Measurements from ENCODE around the gene SH2D2A.

Gene SH2D2A

GRCh38 chr1:156772728-156773497 is 43.7 kb downstream of the SH2D2A start:
- H3K79me2 ChIP-seq (ENCODE audit: insufficient read depth, low read length): peaks cover 96% of the 10 kb centered on the region

GRCh38 chr1:156772222-156772621 is 44.4 kb downstream of the SH2D2A start:
- 0 out of 2 replicates have a peak, but pooled peaks cover 5% of the 10 kb centered on the region for H3F3A ChIP-seq (ENCODE audit: insufficient read depth)
- no peaks in the 10 kb centered on the region for H3K27me3 ChIP-seq (ENCODE audit: low read length)
- H3K9ac ChIP-seq (ENCODE audit: low read length): no peak overlapping the region
- peaks cover 4% of the 10 kb centered on the region; the same call in 1 of the 2 replicates for H4K20me1 ChIP-seq (ENCODE audit: low read depth, low read length)
- peaks cover 94% of the 10 kb centered on the region for H3K79me2 ChIP-seq (ENCODE audit: insufficient read depth, low read length)
- peaks cover 6% of the 10 kb centered on the region; the same call in 1 of the 2 replicates for H3K36me3 ChIP-seq (ENCODE audit: low read length)
- H3K9me3 ChIP-seq (ENCODE audit: insufficient read depth, low read length): no peaks in the 10 kb centered on the region
- H3K4me3 ChIP-seq (ENCODE audit: insufficient read depth, low read length, poor library complexity, severe bottlenecking): no peak overlapping the region
- no peak overlapping the region for H3K4me2 ChIP-seq (ENCODE audit: low read depth, low read length, poor library complexity, severe bottlenecking)
- H3K9me2 ChIP-seq (replicated peaks; ENCODE audit: insufficient read depth, low read length): no peaks in the 10 kb centered on the region
- H2AFZ ChIP-seq (ENCODE audit: low read depth, low read length, severe bottlenecking): no peak overlapping the region
- no peak overlapping the region for H3K27ac ChIP-seq (ENCODE audit: low read depth, low read length)
- TF ChIP-seq EZH2phosphoT487 (conservative IDR thresholded peaks at IDR 0.05; ENCODE audit: low read length) (no peak), CTCF (IDR thresholded peaks at IDR 0.05; ENCODE audit: insufficient read depth, low read length, poor library complexity, severe bottlenecking) (no peak)

More at GRCh38 chr1:156772728-156773497, 43.7 kb downstream of the SH2D2A start:
- peaks cover 6% of the 10 kb centered on the region; the same call in 1 of the 2 replicates for H3K36me3 ChIP-seq (ENCODE audit: low read length)
- TF ChIP-seq EZH2phosphoT487 (conservative IDR thresholded peaks at IDR 0.05; ENCODE audit: low read length): no peak
- no peak for TF ChIP-seq CTCF (IDR thresholded peaks at IDR 0.05; ENCODE audit: insufficient read depth, low read length, poor library complexity, severe bottlenecking)
- H3K27me3 ChIP-seq (ENCODE audit: low read length): no peaks in the 10 kb centered on the region
- 0 out of 2 replicates have a peak, but pooled peaks cover 5% of the 10 kb centered on the region for H3F3A ChIP-seq (ENCODE audit: insufficient read depth)
- H3K9me2 ChIP-seq (replicated peaks; ENCODE audit: insufficient read depth, low read length): no peaks in the 10 kb centered on the region
- H3K9ac ChIP-seq (ENCODE audit: low read length): no peak overlapping the region
- peaks cover 8% of the 10 kb centered on the region; the same call in 1 of the 2 replicates for H4K20me1 ChIP-seq (ENCODE audit: low read depth, low read length)
- no peak overlapping the region for H3K4me3 ChIP-seq (ENCODE audit: insufficient read depth, low read length, poor library complexity, severe bottlenecking)
- H3K27ac ChIP-seq (ENCODE audit: low read depth, low read length): no peak overlapping the region
- H3K4me2 ChIP-seq (ENCODE audit: low read depth, low read length, poor library complexity, severe bottlenecking): no peak overlapping the region
- H2AFZ ChIP-seq (ENCODE audit: low read depth, low read length, severe bottlenecking): no peak overlapping the region
- H3K9me3 ChIP-seq (ENCODE audit: insufficient read depth, low read length): no peaks in the 10 kb centered on the region

- Histone ChIP-seq H3K36me3 (ENCODE audit: low read length) (peaks cover 6% of the 10 kb centered on the region; the same call in 1 of the 2 replicates), H3K27me3 (ENCODE audit: low read length) (no peaks in the 10 kb centered on the region), H3K27ac (ENCODE audit: low read depth, low read length) (peak overlapping the region; percentile 79), H4K20me1 (ENCODE audit: low read depth, low read length) (peaks cover 4% of the 10 kb centered on the region; the same call in 1 of the 2 replicates), H3K4me2 (ENCODE audit: low read depth, low read length, poor library complexity, severe bottlenecking) (peak overlapping the region; percentile 83), H3F3A (ENCODE audit: insufficient read depth) (no peaks in the 10 kb centered on the region), H3K79me2 (ENCODE audit: insufficient read depth, low read length) (peaks cover 62% of the 10 kb centered on the region), H3K9ac (ENCODE audit: low read length) (peak overlapping the region; percentile 93), H2AFZ (ENCODE audit: low read depth, low read length, severe bottlenecking) (no peak overlapping the region), H3K9me3 (ENCODE audit: insufficient read depth, low read length) (no peaks in the 10 kb centered on the region), H3K4me3 (ENCODE audit: insufficient read depth, low read length, poor library complexity, severe bottlenecking) (peak overlapping the region; percentile 90), H3K9me2 (replicated peaks; ENCODE audit: insufficient read depth, low read length) (no peaks in the 10 kb centered on the region)
- TF ChIP-seq EZH2phosphoT487 (conservative IDR thresholded peaks at IDR 0.05; ENCODE audit: low read length) (no peak), CTCF (IDR thresholded peaks at IDR 0.05; ENCODE audit: insufficient read depth, low read length, poor library complexity, severe bottlenecking) (no peak)
Observed at GRCh38 chr1:156768610-156769295, 47.9 kb downstream of the SH2D2A start.

All from SU-DHL-6 (cell line).